HL-60 (cell line): ENCODE measurements around the gene FAH.

Experiments
- CTCF ChIP-seq: IDR thresholded peaks from one replicate; pipeline ENCODE4 v1.5.1; 2011; ENCODE audit warnings: low read length, control low read depth, inconsistent platforms; ENCODE audit not compliant: insufficient read depth
- GABPA ChIP-seq: IDR thresholded peaks from 2 replicates; pipeline ENCODE4 v1.6.1; 2012; ENCODE audit warnings: low read depth
- POLR2AphosphoS5 ChIP-seq: IDR thresholded peaks from 2 replicates; pipeline ENCODE4 v1.6.1; 2012; ENCODE audit warnings: low read depth
- TF ChIP-seq, protein P1 (sequence below): IDR thresholded peaks from 2 replicates; pipeline ENCODE4 v1.6.1; 2012; ENCODE audit warnings: low read depth; ENCODE audit not compliant: insufficient replicate concordance

GRCh38 chr15:80217327-80217900 lies 64.6 kb downstream of the FAH start:
- TF ChIP-seq CTCF: no peak
- no peak for TF ChIP-seq POLR2AphosphoS5
- no peak for TF ChIP-seq GABPA
- TF ChIP-seq, protein P1, sequence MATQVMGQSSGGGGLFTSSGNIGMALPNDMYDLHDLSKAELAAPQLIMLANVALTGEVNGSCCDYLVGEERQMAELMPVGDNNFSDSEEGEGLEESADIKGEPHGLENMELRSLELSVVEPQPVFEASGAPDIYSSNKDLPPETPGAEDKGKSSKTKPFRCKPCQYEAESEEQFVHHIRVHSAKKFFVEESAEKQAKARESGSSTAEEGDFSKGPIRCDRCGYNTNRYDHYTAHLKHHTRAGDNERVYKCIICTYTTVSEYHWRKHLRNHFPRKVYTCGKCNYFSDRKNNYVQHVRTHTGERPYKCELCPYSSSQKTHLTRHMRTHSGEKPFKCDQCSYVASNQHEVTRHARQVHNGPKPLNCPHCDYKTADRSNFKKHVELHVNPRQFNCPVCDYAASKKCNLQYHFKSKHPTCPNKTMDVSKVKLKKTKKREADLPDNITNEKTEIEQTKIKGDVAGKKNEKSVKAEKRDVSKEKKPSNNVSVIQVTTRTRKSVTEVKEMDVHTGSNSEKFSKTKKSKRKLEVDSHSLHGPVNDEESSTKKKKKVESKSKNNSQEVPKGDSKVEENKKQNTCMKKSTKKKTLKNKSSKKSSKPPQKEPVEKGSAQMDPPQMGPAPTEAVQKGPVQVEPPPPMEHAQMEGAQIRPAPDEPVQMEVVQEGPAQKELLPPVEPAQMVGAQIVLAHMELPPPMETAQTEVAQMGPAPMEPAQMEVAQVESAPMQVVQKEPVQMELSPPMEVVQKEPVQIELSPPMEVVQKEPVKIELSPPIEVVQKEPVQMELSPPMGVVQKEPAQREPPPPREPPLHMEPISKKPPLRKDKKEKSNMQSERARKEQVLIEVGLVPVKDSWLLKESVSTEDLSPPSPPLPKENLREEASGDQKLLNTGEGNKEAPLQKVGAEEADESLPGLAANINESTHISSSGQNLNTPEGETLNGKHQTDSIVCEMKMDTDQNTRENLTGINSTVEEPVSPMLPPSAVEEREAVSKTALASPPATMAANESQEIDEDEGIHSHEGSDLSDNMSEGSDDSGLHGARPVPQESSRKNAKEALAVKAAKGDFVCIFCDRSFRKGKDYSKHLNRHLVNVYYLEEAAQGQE: no peak
